VCaP (cell line): Measurements from ENCODE around the gene ATG4B.

Source experiments
- H3K27ac ChIP-seq: fragments of 450-650 bp; 2 replicates; pipeline ENCODE4 v1.5.1; 2017
- TF ChIP-seq, protein P1 (sequence below): fragments of 450-650 bp; conservative IDR thresholded peaks from 2 replicates; pipeline ENCODE4 v1.5.1; 2017; ENCODE audit warnings: mild to moderate bottlenecking, moderate library complexity

ATG4B gene

GRCh38 chr2:241620419-241620769, 17.1 kb upstream of the ATG4B start:
- TF ChIP-seq, protein P1, sequence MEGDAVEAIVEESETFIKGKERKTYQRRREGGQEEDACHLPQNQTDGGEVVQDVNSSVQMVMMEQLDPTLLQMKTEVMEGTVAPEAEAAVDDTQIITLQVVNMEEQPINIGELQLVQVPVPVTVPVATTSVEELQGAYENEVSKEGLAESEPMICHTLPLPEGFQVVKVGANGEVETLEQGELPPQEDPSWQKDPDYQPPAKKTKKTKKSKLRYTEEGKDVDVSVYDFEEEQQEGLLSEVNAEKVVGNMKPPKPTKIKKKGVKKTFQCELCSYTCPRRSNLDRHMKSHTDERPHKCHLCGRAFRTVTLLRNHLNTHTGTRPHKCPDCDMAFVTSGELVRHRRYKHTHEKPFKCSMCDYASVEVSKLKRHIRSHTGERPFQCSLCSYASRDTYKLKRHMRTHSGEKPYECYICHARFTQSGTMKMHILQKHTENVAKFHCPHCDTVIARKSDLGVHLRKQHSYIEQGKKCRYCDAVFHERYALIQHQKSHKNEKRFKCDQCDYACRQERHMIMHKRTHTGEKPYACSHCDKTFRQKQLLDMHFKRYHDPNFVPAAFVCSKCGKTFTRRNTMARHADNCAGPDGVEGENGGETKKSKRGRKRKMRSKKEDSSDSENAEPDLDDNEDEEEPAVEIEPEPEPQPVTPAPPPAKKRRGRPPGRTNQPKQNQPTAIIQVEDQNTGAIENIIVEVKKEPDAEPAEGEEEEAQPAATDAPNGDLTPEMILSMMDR = no peak
- no peak overlapping the region for H3K27ac ChIP-seq

- TF ChIP-seq, protein P1 = no peak
- no peak overlapping the region for H3K27ac ChIP-seq
Measured at GRCh38 chr2:241627675-241628074, 9.8 kb upstream of the ATG4B start.

DNA sequence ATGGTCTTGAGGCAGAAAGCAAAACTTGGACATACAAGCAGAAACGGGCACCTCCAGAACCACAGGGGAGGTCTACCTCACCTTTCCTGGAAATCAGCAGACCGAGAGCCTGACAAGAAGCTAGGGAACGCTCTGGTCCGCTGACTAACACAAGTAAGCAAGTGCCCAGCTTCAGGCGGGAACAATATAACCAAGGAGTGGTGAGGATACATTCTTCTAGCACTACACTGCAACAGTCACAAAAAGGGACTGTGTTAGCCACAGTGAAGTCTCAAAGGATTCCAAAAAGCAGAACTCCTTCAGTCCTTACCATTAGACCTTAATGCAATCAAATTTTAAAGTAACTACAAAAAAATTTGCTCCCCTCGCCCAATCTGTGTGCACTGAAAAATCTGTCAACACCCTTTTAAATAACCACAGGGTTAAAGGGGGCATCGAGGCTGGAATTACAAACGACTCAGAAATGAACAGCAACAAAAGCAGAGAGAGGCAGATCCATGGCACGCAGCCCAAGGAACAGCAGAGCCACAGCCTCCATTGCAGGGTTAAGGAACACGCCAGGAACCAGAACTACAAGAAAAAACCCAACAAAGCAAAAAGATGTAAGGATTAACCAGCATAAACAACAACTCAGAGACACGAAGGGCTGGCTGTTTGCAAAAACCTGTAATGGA, 7.6 kb upstream of the ATG4B start:
- no peak overlapping the region for H3K27ac ChIP-seq
- TF ChIP-seq, protein P1 = no peak

DNA sequence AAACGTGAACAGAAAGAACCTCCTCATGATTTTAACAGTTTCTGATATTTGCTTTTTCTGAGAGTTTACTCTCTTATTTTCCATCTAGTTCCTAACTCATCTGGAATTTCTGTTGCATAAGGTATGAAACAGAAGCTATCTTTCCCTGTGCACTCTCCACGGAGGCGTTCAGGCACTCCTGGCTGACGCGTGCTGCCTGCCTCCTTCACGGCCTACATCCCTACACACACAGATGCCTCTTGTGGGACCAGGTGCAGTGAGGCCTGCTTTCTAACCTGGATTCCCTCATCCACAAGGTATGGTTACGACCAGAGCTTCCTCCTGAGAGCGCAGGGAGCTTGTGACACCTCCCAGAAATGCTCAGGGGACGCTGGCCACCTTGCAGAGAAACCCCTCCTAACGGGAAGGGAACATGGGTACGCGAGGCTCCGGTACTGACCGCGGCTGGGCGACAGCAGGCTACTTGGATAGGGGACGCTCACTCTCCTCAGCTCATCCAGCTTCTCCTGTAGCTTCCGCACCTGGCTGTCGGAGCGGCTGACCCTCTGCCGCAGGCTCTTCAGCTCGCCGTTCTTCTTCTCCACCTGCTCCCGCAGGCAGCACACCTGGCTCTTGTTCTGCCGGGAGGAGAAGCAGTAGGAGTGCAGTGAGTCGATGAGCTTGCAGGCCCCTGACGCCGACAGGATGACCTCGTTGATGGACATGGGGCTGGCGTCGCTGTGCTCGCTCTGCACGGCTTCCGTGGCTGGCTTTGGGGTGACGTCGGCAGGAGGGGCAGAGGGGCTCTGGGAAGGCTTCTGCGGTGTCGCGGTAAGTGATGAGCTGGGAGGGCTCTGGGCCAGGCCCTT, 4.8 kb upstream of the ATG4B start:
- TF ChIP-seq, protein P1 = no peak
- no peak overlapping the region for H3K27ac ChIP-seq

- TF ChIP-seq, protein P1 = no peak
- no peak overlapping the region for H3K27ac ChIP-seq
Measured at GRCh38 chr2:241633561-241633960, 3.9 kb upstream of the ATG4B start.

DNA sequence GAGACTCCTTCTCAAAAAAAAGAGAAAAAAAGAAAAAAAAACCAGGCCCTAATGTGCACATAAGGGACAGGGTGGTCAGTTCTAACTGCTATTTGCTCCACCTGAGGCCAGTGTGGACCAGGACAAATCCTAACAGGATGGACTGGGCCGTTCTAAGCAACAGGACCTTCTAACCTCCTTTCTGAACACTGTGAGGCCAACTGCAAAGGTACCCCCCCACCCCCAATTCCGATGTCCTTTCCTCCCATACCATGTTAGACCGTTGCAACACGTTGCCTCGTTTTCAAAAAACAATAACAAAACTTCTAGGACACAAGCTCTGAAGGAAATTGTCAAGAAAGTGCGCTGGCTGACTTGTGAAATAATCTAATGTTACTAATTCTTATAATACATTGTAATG, 1.7 kb upstream of the ATG4B start:
- peak overlapping the region; percentile 97 for H3K27ac ChIP-seq

More for the DNA sequence above, 1.7 kb upstream of the ATG4B start:
- TF ChIP-seq, protein P1 = no peak
